Dedifferentiated amniotic fluid mesenchymal stem cell (primary cell): ENCODE results near the gene NSG1.
"Not testable (repeated sequence)": the region's sequence is repeated elsewhere in the genome, so short reads cannot be mapped to it uniquely, and the experiment has no call there.

Experiments
- DNase-seq: peaks from one replicate; pipeline ENCODE4 v3.0.0-alpha.2; 2016; ENCODE audit errors: extremely low spot score

The NSG1 gene

GRCh38 chr4:4386736-4387392 is at the start of gene NSG1:
Gene NSG1 (plus strand): TSS chr4:4387102. CDS start chr4:4387630, 528 bp downstream.
- no peak for DNase-seq

GRCh38 chr4:4338210-4339001 is 48.5 kb upstream of the NSG1 start:
- DNase-seq, result no peak

- DNase-seq, result no peak
Observed at GRCh38 chr4:4339504-4340085, 47.3 kb upstream of the NSG1 start.

- no peak for DNase-seq
Observed at GRCh38 chr4:4341861-4342650, 44.8 kb upstream of the NSG1 start.

GRCh38 chr4:4343038-4343437 is 43.9 kb upstream of the NSG1 start:
- DNase-seq, result no peak

- DNase-seq, result no peak
Observed at GRCh38 chr4:4344915-4345527, 41.9 kb upstream of the NSG1 start.

GRCh38 chr4:4347585-4347984 is 39.3 kb upstream of the NSG1 start:
- no peak for DNase-seq

GRCh38 chr4:4348585-4348984 is 38.3 kb upstream of the NSG1 start:
- DNase-seq, result not testable (repeated sequence)

GRCh38 chr4:4349867-4350266 is 37.0 kb upstream of the NSG1 start:
- DNase-seq, result no peak

- DNase-seq, result no peak
Observed at GRCh38 chr4:4350909-4351308, 36.0 kb upstream of the NSG1 start.

- DNase-seq, result no peak
Observed at GRCh38 chr4:4355302-4355701, 31.6 kb upstream of the NSG1 start.

- DNase-seq, result no peak
Observed at GRCh38 chr4:4356106-4357041, 30.5 kb upstream of the NSG1 start.

- DNase-seq, result no peak
Observed at GRCh38 chr4:4358093-4358854, 28.6 kb upstream of the NSG1 start.

- DNase-seq, result no peak
Observed at GRCh38 chr4:4361883-4362282, 25.0 kb upstream of the NSG1 start.

GRCh38 chr4:4362991-4363697 is 23.8 kb upstream of the NSG1 start:
- DNase-seq, result no peak

GRCh38 chr4:4364061-4364460 is 22.8 kb upstream of the NSG1 start:
- no peak for DNase-seq

- no peak for DNase-seq
Observed at GRCh38 chr4:4364486-4365208, 22.3 kb upstream of the NSG1 start.

GRCh38 chr4:4368809-4369580 is 17.9 kb upstream of the NSG1 start:
- DNase-seq, result no peak
